Embryonic facial prominence (tissue), 1 donor: ENCODE measurements around the gene FGFR3.

Experiments used
- DNase-seq: peaks from one replicate; pipeline ENCODE4 v3.0.0-alpha.2; 2016; ENCODE audit errors: extremely low spot score

FGFR3 gene

DNA sequence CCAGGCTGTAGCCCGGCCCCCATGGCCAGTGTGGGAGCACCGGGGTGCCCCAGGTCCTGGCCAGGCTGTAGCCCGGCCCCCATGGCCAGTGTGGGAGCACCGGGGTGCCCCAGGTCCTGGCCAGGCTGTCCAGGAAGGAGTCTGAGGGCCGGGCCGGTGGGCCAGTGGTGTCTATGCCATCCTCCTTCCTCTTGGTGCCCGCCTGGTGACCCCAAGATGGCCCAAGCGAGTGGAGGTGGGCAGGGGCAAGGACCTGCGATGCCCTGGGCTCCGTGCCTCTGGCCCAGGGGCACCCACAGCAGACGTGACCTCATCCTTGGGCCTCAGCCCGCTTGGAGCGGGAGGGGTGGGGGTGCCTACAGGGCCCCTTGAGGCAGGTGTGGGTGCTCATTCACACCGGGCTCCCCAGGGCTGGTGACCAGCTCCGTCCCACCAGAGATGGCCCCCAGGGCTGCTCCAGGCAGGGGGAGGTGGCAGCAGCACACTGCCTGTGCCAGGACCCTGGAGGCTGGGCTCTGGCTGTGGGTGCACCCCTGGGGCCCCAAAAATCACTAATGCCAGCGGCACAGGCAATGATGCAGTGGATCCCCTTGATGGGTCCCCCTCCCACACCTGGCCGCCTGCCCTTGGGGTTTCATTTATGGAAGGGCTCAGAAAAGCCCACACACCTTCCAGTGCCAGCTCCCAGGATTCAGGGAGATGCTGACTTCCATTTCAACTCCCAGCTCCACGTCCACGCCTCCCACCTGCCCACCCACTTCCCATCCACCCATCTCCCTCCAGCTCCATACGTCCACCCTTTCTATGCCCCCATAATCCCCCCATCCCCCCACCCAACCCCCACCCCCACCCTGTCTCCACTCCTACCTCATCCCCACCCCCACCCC, 36.0 kb upstream of the FGFR3 start:
- no peak for DNase-seq

- no peak for DNase-seq
These were observed 35.3 kb upstream of the FGFR3 start for GRCh38 chr4:1757836-1758235.

DNA sequence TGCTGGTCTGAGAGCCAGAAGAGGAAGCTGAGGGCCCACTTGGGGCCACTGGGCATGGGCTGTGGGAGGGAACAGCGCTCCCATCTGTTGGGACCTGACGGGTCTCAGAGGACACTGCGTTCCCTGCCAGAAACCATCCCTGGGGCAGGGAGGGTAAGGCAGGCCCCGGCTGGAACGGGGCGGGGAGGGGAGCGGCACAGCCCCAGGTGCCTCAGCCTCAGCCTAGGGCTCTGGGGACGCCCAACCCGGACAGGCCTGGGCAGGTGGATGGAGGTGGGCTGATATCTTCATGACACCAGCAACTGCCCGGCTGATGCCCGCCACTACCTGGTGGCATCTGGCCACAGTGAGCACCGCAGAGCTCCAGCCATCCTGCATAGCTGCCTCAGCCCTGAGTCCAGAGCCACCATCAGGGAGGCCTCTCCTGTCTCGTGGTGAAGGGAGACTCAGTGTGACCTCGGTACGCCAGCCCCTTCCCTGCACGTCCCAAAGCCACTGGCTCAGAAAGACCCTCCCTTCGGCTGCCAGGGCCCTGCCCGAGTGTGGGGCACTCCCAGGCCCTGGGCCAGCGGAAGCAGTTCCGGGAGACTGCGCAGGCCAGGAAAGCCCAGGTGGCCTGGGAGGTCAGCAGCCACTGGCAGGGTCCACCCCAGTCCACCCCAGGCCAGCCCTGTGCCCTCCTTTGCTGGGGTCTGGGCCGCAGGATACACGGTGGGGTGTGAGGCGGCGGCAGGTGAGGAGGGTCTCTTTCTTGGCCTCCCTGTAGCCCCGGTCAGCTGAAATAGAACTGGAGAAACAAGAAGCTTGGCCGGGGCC, 34.6 kb upstream of the FGFR3 start:
- no peak for DNase-seq

- no peak for DNase-seq
These were observed 33.8 kb upstream of the FGFR3 start for GRCh38 chr4:1759170-1759817.

DNA sequence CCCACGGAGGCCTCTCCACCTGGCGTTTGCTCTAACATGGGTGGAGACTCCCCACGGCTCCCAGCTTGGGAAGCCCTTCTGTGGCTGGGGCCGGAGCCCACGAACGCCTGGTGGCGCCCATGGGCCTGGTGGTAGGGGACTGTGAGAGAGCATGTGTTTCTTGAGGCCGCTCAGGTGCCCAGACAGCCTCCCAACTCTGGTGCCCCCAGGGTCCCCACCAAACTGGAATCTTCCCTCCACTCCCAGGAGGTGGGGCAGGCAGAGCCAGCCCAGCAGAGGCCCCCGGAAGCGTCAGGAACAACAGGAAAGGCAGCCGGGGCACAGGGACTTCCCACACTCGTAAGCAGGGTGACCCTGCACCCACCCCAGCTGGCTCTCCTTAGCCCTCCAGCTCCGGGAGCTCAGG, 33.3 kb upstream of the FGFR3 start:
- DNase-seq = no peak

DNA sequence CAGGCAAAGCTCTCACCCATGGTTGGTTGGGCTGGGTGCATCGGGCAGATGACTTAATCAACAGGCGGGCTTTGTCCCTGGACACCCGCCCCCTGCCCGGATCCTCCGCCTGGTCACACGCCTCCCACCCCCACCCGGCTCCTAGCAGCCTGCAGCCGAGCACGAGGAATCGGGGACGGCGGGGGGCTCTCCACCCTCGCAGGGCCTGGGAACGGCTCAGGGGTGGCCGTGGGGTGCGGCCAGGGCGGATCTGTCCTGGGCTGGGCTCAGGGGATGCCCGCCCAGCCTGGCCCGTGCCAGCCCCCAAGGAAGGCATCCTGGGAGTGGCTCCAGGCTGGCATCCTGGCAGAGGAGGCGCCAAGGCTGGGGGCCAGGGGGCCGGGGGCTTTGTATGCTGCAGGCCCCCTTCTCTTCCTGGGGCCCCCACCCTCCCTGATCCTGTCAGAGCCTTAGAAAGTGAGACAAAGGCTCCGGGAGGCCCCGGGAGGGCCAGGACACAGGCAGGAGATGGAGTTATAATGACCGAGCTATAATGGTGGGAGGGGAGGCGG, 32.5 kb upstream of the FGFR3 start:
- DNase-seq = no peak

GRCh38 chr4:1761130-1761689, 31.9 kb upstream of the FGFR3 start:
- no peak for DNase-seq

GRCh38 chr4:1762264-1763010, 30.7 kb upstream of the FGFR3 start:
- DNase-seq = no peak

DNA sequence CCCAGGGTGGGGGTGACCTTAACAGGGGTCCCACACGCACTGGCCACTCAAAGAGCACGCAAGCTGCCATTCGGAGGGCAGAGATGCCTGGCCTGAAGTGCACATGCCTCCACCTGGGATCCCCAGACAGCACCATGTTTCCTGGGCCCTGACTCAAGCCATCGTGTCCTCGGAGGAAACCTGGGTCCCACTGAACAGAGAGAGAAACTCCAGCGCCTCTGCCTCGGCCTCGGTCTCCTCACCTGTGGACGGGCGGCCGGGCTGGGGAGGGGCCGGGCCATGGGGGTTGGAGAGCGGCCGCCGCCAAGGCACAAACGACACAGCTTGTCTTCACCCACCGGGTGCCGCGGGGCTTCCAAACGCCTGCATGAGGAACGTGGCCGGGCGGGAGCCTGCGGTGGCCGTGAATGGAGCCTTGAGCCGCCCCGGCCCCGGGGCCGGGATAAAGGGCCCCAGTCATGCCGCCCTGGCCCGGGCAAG, 30.0 kb upstream of the FGFR3 start:
- DNase-seq = no peak

DNA sequence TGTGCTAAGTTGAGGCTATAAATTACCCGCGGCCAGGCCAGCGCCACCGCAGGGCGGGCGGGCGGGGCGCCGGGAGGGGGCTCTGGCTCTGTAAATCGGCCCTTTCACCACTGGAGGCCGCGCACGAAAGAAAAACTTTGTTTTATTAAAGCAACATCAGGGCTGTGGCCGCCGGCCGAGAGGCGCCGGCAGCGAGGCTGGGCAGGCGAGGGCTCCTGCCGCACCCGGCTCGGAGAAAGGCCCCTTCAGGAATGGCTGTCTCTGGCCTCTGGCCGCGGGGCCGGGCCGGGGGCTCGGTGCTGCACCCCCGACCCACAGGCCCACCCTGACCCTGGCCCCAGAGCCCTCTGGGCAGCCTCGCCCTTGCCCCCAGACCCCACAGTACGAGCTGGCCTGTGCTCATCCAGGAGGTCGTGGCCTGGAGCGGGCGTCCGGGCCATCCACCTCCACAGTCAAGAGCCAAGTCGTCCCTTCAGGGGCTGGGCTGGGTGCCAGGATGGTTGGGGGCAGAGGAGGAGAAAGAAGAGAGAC, 29.5 kb upstream of the FGFR3 start:
- DNase-seq = no peak

- no peak for DNase-seq
These were observed 28.4 kb upstream of the FGFR3 start for GRCh38 chr4:1764670-1765069.

GRCh38 chr4:1765409-1766072, 27.6 kb upstream of the FGFR3 start:
- no peak for DNase-seq

DNA sequence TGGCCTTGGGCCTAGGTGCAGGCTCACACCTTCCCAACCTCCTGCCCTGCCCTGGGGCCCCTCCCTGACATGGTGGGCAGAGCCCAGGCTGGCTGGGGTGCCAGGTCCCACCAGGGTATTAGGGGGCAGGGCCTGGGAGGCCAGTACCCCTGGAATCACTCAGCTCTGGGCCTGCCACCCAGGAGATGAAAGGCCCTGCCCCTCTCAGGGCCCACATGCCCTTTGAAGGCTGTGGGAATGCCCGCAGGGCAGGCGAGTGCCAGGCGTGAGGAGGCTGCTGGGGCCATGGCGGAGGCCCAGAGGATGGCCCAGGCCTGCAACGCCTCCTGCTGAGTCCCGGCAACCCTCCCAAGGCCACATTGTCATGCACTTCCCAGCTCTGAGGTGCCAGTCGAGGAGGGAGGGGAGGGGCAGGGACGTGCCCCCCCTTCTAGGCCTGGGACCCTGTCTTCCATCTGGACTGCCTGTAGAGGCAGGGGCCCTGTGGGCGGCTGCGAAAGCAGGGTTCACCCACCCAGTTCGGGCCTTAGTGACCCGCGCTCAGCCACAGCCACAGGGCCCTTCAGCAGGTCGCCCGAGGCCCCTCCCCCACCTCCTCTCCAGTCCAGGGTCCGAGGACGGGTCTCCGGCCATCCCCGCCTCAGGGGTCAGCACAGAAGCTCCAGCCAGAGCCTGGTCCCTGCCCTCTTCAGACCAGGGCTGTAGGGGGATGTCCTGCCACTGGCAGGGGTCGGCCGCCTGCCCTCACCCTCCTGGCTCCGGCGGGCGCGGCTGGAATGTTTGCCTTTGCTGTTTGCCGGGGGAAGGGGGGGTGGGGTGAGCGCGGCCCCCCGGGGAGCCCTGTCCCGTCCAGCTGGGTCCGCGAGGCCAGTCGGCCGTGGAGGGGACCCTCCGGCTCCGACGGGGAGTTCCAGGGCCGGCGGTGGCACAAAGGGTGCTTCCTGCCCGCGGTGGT, 26.7 kb upstream of the FGFR3 start:
- DNase-seq = no peak

GRCh38 chr4:1767061-1767769, 25.9 kb upstream of the FGFR3 start:
- no peak for DNase-seq

DNA sequence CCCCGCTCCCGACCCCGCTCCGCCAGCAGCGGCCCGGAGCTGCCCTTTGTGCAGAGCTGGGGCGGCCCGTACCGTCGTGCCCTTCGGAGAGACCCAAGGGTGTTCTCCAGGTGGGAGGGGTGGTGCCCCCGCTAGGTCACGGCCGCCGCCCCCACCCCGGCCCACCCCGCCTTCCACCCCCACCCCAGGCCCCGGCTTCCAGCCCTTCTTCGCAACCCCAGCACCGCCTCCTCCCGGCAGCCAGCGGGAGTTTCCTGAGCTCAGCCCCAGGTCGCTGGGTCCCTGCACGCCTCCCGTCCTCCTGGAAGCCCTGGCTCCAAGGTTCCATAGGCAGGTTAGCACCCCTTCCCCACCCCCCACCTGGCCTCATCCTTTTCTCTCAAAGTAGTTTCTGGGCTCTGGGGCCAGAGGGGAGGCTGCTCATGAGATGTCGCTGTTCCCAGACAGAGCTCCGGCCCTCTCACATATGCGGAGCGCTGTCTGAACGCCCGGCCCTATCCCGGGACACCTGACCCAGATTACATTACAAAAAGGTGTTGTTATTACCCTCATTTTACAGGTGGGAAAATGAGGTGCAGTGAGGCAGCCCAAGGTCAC, 25.2 kb upstream of the FGFR3 start:
- no peak for DNase-seq

- DNase-seq = no peak
These were observed 24.6 kb upstream of the FGFR3 start for GRCh38 chr4:1768367-1769034.

DNA sequence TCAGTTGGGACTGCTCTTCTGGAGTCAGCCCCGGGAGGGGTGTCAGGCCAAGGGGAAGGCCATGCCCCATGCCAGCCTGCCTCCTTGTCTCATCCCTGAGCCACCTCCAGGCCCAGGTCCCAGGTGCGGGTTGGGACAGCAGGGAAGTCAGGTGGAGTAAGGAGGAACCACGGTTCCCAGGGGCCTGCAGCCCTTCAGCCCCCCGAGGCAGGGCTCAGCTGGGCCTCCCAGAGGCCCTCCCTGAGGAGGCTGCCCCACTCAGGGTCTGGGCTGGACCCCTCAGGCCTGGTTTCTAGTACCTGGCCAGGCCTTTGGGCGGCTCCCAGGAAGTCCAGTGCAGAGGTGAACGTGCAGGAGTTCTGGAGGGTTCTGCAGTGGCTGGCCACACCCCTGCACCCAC, 23.4 kb upstream of the FGFR3 start:
- no peak for DNase-seq
